Retina (tissue), 1 donor: ENCODE measurements around the gene ST14.
"Not testable (repeated sequence)": the region's sequence is repeated elsewhere in the genome, so short reads cannot be mapped to it uniquely, and the experiment has no call there.

Source experiments
- DNase-seq: peaks from one replicate; pipeline ENCODE4 v3.0.0-alpha.2; 2016

ST14 gene

GRCh38 chr11:130211144-130211543 is 51.6 kb downstream of the ST14 start:
- no peak for DNase-seq

DNA sequence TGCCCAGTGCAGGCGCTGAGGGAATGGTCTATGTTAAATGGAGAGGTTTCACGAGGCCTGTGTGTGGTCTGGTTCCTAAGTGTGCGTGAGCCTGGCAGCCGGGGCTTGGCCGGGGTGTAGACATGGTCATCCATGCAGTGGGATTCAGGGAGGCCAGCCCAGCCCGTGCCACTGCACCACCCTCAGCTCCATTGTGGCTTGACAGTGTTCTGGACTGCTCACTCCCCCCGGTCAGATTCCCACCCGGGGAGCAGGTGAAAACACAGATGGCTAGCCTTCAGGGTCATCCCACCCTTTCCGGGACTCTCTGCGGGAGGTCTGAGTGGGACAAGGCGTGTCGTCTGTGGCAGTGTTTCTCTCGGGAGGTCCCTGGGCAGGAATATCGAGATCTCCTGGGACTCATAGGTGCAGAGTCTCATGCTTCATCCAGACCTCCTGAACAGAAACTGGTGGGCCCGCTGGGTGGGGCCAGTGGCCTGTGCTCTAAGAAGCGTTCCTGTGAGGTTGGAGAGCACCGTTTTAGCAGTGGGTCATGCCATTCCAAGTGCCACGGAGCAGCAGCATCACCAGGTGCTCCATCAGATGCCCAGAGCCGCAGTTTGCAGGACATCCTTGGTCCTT is 52.3 kb downstream of the ST14 start:
- no peak for DNase-seq

DNA sequence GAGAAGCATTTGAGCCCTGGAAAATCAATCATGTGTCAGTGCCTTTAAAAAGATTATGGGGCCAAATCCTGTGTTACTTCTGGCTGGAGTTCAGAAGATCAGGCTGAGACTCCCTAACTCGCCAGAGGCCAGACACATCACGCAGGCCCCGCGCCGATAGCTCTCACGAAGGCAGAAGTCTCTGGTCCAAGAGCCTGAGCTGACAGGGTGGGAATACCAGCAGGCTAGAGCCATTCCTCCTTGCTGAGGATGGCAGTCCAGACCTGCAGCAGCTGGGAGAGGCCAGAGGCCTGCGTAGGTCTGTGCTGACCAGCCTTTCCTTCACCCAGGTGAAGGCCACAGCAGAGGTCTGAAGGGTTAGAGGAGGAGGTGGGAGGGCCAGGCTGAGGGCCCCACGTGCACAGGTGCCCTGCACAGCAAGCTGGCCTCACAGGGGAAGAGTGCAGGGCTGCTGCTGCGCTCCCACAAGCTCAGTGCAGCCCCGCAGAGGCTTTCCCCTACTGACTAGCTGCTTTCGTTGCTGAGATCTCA is 52.9 kb downstream of the ST14 start:
- DNase-seq = peak; percentile 25

DNA sequence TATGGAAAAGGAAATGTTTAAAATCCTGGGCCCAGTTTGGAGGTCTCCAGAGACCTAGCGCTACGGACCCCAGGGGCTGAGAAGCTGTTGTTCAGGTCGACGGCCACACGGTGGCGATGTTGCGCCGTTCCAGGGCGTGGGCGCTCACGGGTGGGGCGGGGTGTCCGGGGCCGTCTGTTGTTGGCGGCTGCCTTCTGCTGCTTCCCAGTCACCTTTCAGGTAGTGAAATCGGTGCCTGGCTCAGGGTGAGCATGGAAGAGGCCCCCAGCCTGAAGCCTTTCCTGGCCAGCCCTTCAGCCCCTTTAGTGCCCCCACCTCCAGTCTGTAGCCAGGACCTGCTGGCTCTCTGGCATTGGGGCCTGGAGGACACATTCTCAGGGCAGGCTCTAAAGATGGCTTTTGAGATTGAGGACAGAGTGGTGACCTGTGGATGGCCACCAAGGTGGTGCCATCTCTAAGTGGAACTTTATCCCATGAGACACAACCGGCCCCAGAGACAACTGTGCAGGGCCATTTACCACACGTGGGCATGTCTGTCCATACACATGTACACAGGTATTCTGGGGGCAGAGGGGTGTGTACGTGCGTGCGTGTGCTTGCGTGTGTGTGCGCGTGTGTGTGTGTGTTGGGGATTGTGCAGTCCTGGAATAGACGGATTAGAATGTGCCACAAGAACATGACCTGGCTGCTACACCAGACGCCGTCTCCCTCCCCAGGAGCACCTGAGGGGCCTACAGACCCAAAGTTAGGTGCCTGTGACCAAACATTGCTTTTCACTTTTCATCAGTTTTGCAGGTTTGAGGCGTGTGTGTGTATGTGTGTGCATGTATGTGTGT is 53.8 kb downstream of the ST14 start:
- DNase-seq = peak; percentile 89

DNA sequence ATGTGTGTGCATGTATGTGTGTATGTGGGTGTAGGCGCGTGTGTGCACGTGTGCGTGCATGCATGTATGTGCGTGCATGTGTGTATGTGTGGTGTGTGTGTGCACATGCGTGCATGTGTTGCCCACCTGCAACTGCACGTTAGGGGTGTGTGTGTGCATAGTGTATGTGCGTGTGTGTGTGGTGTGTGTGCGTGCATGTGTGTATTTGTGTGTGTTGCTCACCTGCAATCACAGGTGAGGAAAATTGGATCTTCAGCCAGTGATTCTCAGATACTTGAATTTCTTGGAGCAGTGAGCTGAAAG is 54.3 kb downstream of the ST14 start:
- no peak for DNase-seq

DNA sequence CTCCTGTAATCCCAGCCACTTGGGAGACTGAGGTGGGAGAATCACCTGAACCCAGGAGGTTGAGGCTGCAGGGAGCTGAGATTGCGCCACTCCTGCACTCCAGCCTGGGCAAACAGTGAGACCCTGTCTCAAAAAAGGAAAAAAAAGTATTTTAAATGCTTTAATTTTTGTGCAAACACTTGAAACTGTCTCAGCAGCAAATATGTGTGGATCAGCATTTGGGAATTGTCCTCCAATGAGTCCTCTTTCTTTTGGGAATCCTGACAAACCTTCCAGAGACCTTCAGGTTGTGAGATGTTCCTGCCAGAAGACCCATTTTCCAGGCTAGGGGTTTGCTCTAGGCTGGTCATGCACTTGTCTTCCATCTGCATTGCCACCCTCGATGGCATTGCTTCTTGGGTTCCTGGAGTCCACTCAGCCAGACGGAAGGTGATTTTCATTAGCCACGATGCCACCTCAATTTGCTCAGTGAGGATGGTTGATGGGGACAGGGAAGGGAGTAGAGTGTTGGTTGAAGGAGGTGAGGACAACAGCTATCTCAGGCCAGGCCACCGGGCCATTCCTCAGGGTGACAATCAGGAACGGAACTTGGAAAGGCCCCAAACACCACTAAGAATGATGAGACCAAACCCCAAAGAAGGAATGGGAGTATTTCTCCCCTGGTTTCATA is 55.4 kb downstream of the ST14 start:
- no peak for DNase-seq

DNA sequence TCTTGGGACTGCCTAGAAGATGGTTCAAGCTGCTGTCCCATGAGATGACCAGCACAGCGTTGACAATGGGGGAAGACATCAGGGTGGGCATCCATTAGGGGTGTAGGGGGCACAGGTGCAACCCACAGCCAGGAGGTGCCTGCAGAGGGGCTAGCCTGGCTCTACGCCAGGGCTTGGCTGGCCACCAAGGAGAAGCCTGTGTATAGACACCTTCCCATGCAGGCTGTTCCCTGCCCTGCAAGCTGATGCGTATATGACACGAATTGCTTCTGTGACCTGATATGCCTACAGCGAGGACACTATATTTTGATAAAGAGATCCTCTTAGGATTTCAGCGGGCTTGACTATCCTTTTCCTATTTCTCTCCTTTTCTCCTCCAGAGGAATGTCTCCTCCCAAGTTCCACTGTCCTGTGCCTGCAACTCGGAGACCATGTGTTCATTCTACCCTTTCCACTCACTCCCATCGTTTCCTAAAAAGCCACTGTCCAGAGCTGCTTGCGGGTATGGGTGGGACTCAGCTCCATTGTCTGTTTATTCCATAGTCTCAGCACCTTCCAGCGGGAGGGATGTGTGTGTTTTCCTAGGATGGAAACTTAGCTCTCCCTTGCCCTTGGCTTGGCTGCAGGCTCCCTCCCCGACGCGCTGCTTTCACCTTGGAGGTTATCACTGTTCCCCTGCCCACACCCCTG is 56.1 kb downstream of the ST14 start:
- no peak for DNase-seq

DNA sequence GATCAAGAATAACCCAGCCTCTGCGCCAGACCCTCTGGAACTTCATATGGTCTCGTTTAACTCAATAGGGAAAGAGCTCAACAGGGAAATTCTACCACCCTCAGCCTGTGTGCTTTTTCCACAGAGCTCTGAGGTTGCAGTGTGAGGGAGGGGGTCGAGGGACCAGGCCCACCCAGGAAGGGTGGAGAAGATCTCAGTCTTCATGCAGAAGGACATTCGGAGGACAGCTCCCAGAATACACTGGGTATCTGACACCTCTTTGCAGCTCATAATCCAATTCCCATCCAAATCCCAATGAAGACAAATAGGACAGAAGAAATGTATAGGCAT is 56.6 kb downstream of the ST14 start:
- no peak for DNase-seq

DNA sequence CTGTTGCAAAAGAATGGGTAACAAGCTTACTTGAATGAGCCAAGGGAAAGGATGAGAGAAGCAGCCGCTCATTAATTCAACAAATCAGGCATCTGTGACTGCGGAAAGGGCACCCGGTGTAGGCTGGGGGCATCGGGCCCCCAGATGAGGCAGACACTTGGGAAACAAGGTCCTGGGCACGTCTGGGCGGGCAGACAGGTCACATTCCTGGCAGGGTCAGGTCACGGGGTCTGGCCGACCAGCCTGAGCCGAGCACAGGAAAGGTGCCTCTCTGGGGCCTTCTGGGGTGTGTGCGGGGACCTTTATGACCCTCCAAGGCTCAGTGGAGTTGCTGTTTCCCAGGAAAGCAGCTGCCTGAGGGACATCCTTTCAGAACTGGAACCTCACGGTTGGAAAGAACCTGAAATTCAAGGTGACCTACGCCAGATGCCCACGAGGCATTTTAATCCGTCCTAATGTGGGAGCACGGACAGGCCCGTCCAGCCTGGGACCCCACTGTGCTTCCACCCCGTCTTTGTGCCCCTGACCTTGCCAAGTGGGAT is 57.1 kb downstream of the ST14 start:
- peak; percentile 48 for DNase-seq

GRCh38 chr11:130217133-130218031 is 57.8 kb downstream of the ST14 start:
- peak; percentile 37 for DNase-seq

GRCh38 chr11:130218501-130219070 is 59.0 kb downstream of the ST14 start:
- DNase-seq = no peak

- no peak for DNase-seq
Measured at GRCh38 chr11:130219148-130219547, 59.6 kb downstream of the ST14 start.

DNA sequence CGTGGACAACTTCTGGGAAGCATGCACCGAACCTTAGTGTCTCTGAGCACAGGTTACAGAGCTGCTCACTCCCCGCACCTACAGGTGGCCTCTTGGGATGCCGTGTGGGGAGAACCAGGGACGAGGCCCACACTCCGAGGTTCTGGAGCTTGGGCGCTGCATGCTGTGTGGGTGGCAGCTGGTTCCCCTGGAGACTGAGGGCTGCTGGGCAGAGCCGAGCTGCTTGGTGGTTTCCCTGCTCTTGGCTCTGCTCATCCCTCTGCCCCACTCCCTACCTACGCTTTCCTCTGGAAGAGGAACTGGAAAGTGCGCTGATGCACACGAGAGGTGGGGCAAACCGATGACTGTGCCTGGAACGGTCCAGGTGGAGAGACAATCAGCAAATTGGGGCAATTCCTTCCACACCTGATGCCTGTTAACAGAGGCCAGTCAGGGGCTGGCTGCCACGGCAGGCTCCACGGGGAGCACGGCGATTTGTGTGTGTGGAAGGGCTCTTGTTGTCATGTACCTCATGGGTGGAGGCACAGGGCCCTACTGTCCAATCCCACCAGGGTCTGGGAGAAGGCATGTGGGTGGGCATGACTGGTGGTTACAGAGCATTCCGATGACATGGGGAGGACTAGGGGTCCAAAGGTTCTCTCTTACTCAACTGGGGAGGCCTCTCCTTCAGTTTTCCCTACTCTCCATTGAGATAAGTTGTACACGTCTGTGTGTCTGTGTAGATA is 60.9 kb downstream of the ST14 start:
- DNase-seq = no peak

- DNase-seq = no peak
Measured at GRCh38 chr11:130223291-130223971, 63.8 kb downstream of the ST14 start.

DNA sequence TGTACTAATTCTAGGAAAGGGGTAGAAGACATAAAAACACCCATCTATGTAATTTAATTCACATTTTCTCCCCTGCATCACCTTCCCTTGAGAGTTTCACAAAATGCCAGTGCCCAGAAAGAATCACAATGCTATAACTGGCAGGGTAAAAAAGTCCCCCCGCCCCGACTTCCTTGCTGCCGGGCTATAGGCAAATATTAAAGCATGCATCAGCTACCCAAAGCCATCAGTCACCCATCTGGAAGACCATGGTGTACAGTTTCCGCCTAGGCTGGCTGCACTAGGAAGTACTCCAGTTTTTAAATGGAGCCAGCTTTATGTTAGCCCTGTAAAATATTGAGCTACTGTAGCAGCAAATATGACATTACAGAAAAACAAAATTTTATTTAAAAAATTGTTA is 67.8 kb downstream of the ST14 start:
- no peak for DNase-seq

- DNase-seq = not testable (repeated sequence)
Measured at GRCh38 chr11:130233486-130233885, 73.9 kb downstream of the ST14 start.

- not testable (repeated sequence) for DNase-seq
Measured at GRCh38 chr11:130233888-130234287, 74.3 kb downstream of the ST14 start.

- DNase-seq = no peak
Measured at GRCh38 chr11:130234315-130234714, 74.7 kb downstream of the ST14 start.

DNA sequence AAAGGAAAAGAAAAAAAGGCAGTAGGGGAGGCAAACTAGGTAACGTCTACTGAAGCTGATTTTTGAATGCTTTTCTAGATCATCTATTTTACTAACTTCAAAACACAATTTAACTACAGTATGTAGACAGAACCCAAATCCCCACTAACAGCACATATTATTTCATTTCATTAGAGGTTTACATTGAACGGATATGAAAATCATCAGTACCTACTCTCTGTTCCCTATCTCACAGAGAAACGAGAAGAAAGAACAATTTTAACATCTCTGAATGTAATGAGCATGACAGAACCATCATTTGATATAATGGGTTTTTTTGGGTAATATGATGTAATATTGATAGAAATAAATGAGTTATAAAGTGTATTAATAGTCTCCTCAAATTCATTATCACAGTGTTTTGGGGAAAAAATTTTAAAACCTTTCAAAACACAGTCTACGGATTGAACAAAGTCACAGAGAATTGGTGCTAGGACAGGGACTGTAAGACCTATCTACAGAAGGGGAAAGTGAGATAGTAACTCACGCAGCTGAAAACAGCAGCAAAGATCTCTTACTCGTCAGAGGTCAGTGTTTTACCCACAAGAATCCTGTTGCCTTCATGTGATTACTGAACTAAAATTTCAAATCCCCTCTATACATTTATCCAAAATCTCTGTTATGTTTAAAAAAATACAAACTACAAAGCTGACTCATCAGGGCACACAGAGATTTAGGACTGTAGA is 77.9 kb downstream of the ST14 start:
- DNase-seq = no peak

GRCh38 chr11:130241713-130242112 is 82.1 kb downstream of the ST14 start:
- no peak for DNase-seq
